Measurements from ENCODE around the gene BST1. TPM values are rescaled to one million over a fixed set of nuclear protein-coding genes. Genes with fewer than 3 reads are reported as not detected.
A peak's percentile ranks its signal among the peaks of the same experiment; 100 is the strongest.

The BST1 gene, protein sequence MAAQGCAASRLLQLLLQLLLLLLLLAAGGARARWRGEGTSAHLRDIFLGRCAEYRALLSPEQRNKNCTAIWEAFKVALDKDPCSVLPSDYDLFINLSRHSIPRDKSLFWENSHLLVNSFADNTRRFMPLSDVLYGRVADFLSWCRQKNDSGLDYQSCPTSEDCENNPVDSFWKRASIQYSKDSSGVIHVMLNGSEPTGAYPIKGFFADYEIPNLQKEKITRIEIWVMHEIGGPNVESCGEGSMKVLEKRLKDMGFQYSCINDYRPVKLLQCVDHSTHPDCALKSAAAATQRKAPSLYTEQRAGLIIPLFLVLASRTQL
- total RNA-seq (2022) = 0.41 and 0.72 TPM in 2 replicates
- percentile 20 among the genes with signal in this experiment for Bru-seq, nascent RNA
- BruChase-seq, experiment 1, labeled RNA remaining after a 2-hour chase = percentile 32 among the genes with signal in this experiment
- BruChase-seq, experiment 2, labeled RNA remaining after a 6-hour chase = percentile 33 among the genes with signal in this experiment
- long read RNA-seq, partial matches to known transcripts = 0 of 3 reads
- long read RNA-seq, other reads (novel, unspliced or antisense) = 3 of 3 reads

DNA sequence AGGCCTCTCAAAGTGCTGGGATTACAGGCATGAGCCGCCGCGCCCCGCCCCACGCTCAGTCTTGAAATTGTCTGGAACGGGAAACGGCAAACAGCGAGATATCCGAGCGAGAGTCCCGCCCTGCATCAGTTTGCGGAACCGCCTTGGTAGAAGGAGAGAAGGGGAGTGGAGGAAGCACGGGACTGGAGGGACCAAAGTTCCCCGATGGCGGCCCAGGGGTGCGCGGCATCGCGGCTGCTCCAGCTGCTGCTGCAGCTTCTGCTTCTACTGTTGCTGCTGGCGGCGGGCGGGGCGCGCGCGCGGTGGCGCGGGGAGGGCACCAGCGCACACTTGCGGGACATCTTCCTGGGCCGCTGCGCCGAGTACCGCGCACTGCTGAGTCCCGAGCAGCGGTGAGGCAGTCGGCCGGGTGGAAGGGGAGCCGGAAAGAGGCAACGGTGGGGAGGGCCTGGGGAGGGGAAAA lies at the start of gene BST1:
BST1 (plus strand) TSS at position 125 of the 463 bp plus-strand sequence; CDS start at position 205, 80 bp downstream.
- no peak within 1 kb of the TSS for H3K27ac Mint-ChIP-seq (ENCODE audit: unreplicated experiment)
- H3K4me1 ChIP-seq = peaks cover 8% of the 10 kb centered on the region; the same call in 1 of the 2 replicates
- intact Hi-C loops (cut with micrococcal nuclease; ENCODE audit: unreplicated experiment) = no loop called here
- no peaks in the 10 kb centered on the region for H3K27me3 ChIP-seq (replicated peaks; ENCODE audit: control insufficient read depth, insufficient read depth, low read length)
- H3K4me3 ChIP-seq (ENCODE audit: low read depth, low read length) = no peak within 1 kb of the TSS
- peaks cover 14% of the 10 kb centered on the region for H3K4me1 Mint-ChIP-seq (ENCODE audit: low read depth, unreplicated experiment)
- no TSS peak for BruUV-seq (replicated peaks)
- H3K9me3 ChIP-seq = no peaks in the 10 kb centered on the region; the same call in 1 of the 2 replicates
- no peaks in the 10 kb centered on the region for H3K36me3 ChIP-seq (ENCODE audit: control insufficient read depth, insufficient read depth, low read length)
- H3K36me3 Mint-ChIP-seq (ENCODE audit: insufficient read depth, unreplicated experiment) = peaks cover 15% of the 10 kb centered on the region
- H3K4me3 Mint-ChIP-seq (ENCODE audit: unreplicated experiment) = no peak within 1 kb of the TSS
- TF ChIP-seq, protein P1, sequence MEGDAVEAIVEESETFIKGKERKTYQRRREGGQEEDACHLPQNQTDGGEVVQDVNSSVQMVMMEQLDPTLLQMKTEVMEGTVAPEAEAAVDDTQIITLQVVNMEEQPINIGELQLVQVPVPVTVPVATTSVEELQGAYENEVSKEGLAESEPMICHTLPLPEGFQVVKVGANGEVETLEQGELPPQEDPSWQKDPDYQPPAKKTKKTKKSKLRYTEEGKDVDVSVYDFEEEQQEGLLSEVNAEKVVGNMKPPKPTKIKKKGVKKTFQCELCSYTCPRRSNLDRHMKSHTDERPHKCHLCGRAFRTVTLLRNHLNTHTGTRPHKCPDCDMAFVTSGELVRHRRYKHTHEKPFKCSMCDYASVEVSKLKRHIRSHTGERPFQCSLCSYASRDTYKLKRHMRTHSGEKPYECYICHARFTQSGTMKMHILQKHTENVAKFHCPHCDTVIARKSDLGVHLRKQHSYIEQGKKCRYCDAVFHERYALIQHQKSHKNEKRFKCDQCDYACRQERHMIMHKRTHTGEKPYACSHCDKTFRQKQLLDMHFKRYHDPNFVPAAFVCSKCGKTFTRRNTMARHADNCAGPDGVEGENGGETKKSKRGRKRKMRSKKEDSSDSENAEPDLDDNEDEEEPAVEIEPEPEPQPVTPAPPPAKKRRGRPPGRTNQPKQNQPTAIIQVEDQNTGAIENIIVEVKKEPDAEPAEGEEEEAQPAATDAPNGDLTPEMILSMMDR (IDR thresholded peaks at IDR 0.05; ENCODE audit: insufficient read depth in 1 of 2, low read depth in 1 of 2, low read length in 1 of 2, severe bottlenecking in 1 of 2, unreplicated experiment in 1 of 2) = no peak
- no peaks in the 10 kb centered on the region for H3K27me3 Mint-ChIP-seq (ENCODE audit: insufficient read depth, unreplicated experiment)
- POLR2A ChIA-PET = no interaction called here
- DNase-seq = no peak
- peaks cover 30% of the 10 kb centered on the region for H3K9me3 Mint-ChIP-seq (ENCODE audit: unreplicated experiment)
- CTCF ChIA-PET = no interaction called here

DNA sequence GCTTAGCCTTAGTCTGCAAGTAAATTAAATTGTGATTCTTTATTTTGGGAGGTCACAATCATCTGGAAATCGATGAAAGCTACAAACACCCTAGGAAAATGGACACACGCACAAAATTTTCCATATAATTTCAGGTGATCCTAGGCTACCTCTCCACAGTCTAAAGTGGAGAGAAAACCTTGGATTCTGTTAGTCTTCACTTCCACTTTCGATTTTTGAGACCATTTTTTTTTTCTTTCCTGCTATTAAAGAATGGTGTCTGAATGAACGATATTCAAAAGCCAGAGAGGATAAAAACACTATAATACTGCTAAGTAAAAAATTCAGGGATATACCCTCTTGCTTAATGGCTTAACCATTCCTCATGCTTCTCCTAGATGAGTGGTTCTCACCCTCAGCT lies 49.4 kb upstream of the BST1 start:
- Mint-ChIP-seq H3K9me3 (ENCODE audit: unreplicated experiment) (no peaks in the 10 kb centered on the region), H3K27ac (ENCODE audit: unreplicated experiment) (peak overlapping the region; percentile 99), H3K4me3 (ENCODE audit: unreplicated experiment) (peak overlapping the region; percentile 95), H3K4me1 (ENCODE audit: low read depth, unreplicated experiment) (peaks cover 14% of the 10 kb centered on the region), H3K36me3 (ENCODE audit: insufficient read depth, unreplicated experiment) (peaks cover 23% of the 10 kb centered on the region), H3K27me3 (ENCODE audit: insufficient read depth, unreplicated experiment) (no peaks in the 10 kb centered on the region)
- TF ChIP-seq, protein P1 (IDR thresholded peaks at IDR 0.05; ENCODE audit: insufficient read depth in 1 of 2, low read depth in 1 of 2, low read length in 1 of 2, severe bottlenecking in 1 of 2, unreplicated experiment in 1 of 2) = no peak
- Histone ChIP-seq H3K4me3 (ENCODE audit: low read depth, low read length) (peak overlapping the region; percentile 65), H3K27me3 (replicated peaks; ENCODE audit: control insufficient read depth, insufficient read depth, low read length) (no peaks in the 10 kb centered on the region), H3K9me3 (no peaks in the 10 kb centered on the region), H3K4me1 (peaks cover 14% of the 10 kb centered on the region), H3K36me3 (ENCODE audit: control insufficient read depth, insufficient read depth, low read length) (no peaks in the 10 kb centered on the region)
- ChIA-PET POLR2A (no interaction called here), CTCF (interaction anchor here (2.6 kb wide), 1 partner anchor 174 kb away, joined by 13 read pairs; no protein-coding TSS in a partner anchor)
- intact Hi-C loops (cut with micrococcal nuclease; ENCODE audit: unreplicated experiment) = loop anchor here (10.0 kb wide), 1 partner anchor 419 kb away; no protein-coding TSS in a partner anchor
- DNase-seq = no peak
- no TSS peak for BruUV-seq (replicated peaks)

DNA sequence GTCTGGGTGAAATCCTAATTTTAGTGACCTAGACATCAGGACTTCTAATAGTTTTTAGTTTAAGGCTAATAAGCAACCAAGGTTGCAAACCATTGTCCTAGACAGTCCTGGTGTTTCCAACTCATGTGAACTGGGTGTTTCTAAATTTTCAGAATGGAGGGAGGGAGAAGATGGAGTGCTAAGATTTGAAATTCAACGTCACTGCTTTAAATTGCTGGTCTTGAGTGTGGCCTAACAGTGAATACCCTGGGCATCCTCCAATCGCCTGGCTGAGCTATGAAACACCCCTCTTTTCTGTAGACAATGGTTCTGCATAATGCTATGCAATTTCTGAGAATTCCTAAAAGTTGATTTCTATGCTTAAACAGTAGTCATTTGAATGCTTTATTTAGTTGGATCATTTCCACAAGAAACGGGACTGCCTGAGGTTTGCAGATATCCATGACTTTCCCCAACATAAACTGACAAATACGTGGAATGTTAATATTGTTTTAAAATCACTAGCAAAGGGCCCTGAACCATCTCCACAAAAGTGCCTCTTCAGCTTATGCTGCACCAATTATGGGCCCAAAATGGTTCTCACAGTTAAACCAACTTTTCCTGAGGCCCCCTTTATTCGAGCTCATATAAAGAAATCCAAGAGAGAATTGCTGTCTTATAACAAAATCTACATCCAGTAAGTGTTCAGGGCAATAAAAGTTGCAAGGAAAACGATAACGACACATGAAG lies 48.8 kb upstream of the BST1 start:
- Histone ChIP-seq H3K4me1 (peaks cover 14% of the 10 kb centered on the region), H3K9me3 (no peaks in the 10 kb centered on the region), H3K4me3 (ENCODE audit: low read depth, low read length) (peak overlapping the region; percentile 65), H3K27me3 (replicated peaks; ENCODE audit: control insufficient read depth, insufficient read depth, low read length) (no peaks in the 10 kb centered on the region), H3K36me3 (ENCODE audit: control insufficient read depth, insufficient read depth, low read length) (no peaks in the 10 kb centered on the region)
- Mint-ChIP-seq H3K27me3 (ENCODE audit: insufficient read depth, unreplicated experiment) (no peaks in the 10 kb centered on the region), H3K9me3 (ENCODE audit: unreplicated experiment) (no peaks in the 10 kb centered on the region), H3K36me3 (ENCODE audit: insufficient read depth, unreplicated experiment) (peaks cover 23% of the 10 kb centered on the region), H3K4me1 (ENCODE audit: low read depth, unreplicated experiment) (peaks cover 14% of the 10 kb centered on the region), H3K27ac (ENCODE audit: unreplicated experiment) (peak overlapping the region; percentile 99), H3K4me3 (ENCODE audit: unreplicated experiment) (peak overlapping the region; percentile 95)
- intact Hi-C loops (cut with micrococcal nuclease; ENCODE audit: unreplicated experiment) = loop anchor here (1.0 to 10.0 kb wide), 2 partner anchors 175 to 419 kb away; no protein-coding TSS in a partner anchor
- ChIA-PET CTCF (interaction anchor here (1.1 to 2.6 kb wide), 2 partner anchors 27 to 175 kb away, joined by 3 to 13 read pairs; partner anchors contain the start of gene FAM200B), POLR2A (interaction anchor here (1.0 to 1.9 kb wide), 2 partner anchors 27 to 175 kb away, joined by 3 to 7 read pairs; partner anchors contain the start of gene FAM200B)
- no peak for DNase-seq
- TF ChIP-seq, protein P1 (IDR thresholded peaks at IDR 0.05; ENCODE audit: insufficient read depth in 1 of 2, low read depth in 1 of 2, low read length in 1 of 2, severe bottlenecking in 1 of 2, unreplicated experiment in 1 of 2) = no peak
- BruUV-seq (replicated peaks) = TSS peak; percentile 49
